Neural cell (in vitro differentiated cells): ENCODE results near the gene PCAT6. TPM values are rescaled to one million over a fixed set of nuclear protein-coding genes. Genes with fewer than 3 reads are reported as not detected.
A peak's percentile ranks its signal among the peaks of the same experiment; 100 is the strongest.

Experiments used
- H2AFZ ChIP-seq: fragments of 200-600, 300-800 bp; sonication (generic), shearing (Covaris generic); 2 replicates; pipeline ENCODE4 v1.6.0; 2014; ENCODE audit warnings: low read depth, mild to moderate bottlenecking, antibody characterized with exemption, low read length, moderate library complexity
- H3F3A ChIP-seq: fragments of 200-600 bp; shearing (Covaris generic); 2 replicates; pipeline ENCODE4 v1.6.1; 2016; ENCODE audit warnings: mild to moderate bottlenecking, moderate library complexity, mixed read lengths, antibody characterized with exemption, low read length; ENCODE audit not compliant: insufficient read depth, poor library complexity, severe bottlenecking
- H3K27ac ChIP-seq: fragments of 200-600, 300-800 bp; sonication (generic), shearing (Covaris generic); 2 replicates; pipeline ENCODE4 v1.5.1; 2014; ENCODE audit warnings: mild to moderate bottlenecking, low read length, moderate library complexity
- H3K27me3 ChIP-seq: fragments of 300-800, 200-600 bp; sonication (generic), shearing (Covaris generic); 2 replicates; pipeline ENCODE4 v1.6.0; 2014; ENCODE audit warnings: mild to moderate bottlenecking, low read depth, low read length, moderate library complexity; ENCODE audit not compliant: insufficient read depth
- H3K36me3 ChIP-seq: fragments of 300-800, 200-600 bp; sonication (generic), shearing (Covaris generic); 2 replicates; pipeline ENCODE4 v1.5.1; 2014; ENCODE audit warnings: mild to moderate bottlenecking, antibody characterized with exemption, low read length, moderate library complexity; ENCODE audit not compliant: insufficient read depth
- H3K4me2 ChIP-seq: fragments of 300-800, 200-600 bp; sonication (generic), shearing (Covaris generic); 2 replicates; pipeline ENCODE4 v1.6.0; 2014; ENCODE audit warnings: mild to moderate bottlenecking, low read length
- H3K4me3 ChIP-seq: fragments of 300-800, 200-600 bp; sonication (generic), shearing (Covaris generic); 2 replicates; pipeline ENCODE4 v1.5.1; 2014; ENCODE audit warnings: mild to moderate bottlenecking, low read length, moderate library complexity
- H3K79me2 ChIP-seq: fragments of 200-600 bp; shearing (Covaris generic); replicated peaks from 2 replicates; pipeline ENCODE4 v1.6.0; 2014; ENCODE audit warnings: mild to moderate bottlenecking, low read length, moderate library complexity; ENCODE audit not compliant: insufficient read depth
- H3K9ac ChIP-seq: fragments of 300-800, 200-600 bp; sonication (generic), shearing (Covaris generic); 2 replicates; pipeline ENCODE4 v1.6.1; 2016; ENCODE audit warnings: mild to moderate bottlenecking, low read length, mixed read lengths
- H3K9me2 ChIP-seq: fragments of 200-600 bp; shearing (Covaris generic); 2 replicates; pipeline ENCODE4 v1.6.1; 2016; ENCODE audit warnings: mild to moderate bottlenecking, low read length, mixed read lengths; ENCODE audit not compliant: insufficient read depth
- H3K9me3 ChIP-seq: fragments of 200-600, 300-800 bp; sonication (generic), shearing (Covaris generic); 2 replicates; pipeline ENCODE4 v1.6.1; 2016; ENCODE audit warnings: mild to moderate bottlenecking, mixed run types, low read length, moderate library complexity, mixed read lengths
- H4K20me1 ChIP-seq: fragments of 200-600 bp; shearing (Covaris generic); 2 replicates; pipeline ENCODE4 v1.6.1; 2016; ENCODE audit warnings: mild to moderate bottlenecking, mixed run types; ENCODE audit not compliant: insufficient read depth
- EP300 ChIP-seq: fragments of 450-650 bp; conservative IDR thresholded peaks from 2 replicates; pipeline ENCODE4 v1.6.1; 2014; ENCODE audit warnings: antibody characterized with exemption, mild to moderate bottlenecking, moderate library complexity; ENCODE audit not compliant: poor library complexity, severe bottlenecking
- EZH2 ChIP-seq: fragments of 200-600, 300-800 bp; shearing (Covaris generic), sonication (generic); IDR thresholded peaks from 2 replicates; pipeline ENCODE4 v1.6.1; 2014; ENCODE audit warnings: antibody characterized with exemption, low read length, borderline replicate concordance, mild to moderate bottlenecking; ENCODE audit not compliant: insufficient read depth, poor library complexity, severe bottlenecking
- MXI1 ChIP-seq: fragments of 450-650 bp; conservative IDR thresholded peaks from 2 replicates; pipeline ENCODE4 v1.6.1; 2014; ENCODE audit warnings: antibody characterized with exemption, mild to moderate bottlenecking; ENCODE audit not compliant: poor library complexity, severe bottlenecking
- POLR2AphosphoS5 ChIP-seq: IDR thresholded peaks from 2 replicates; pipeline ENCODE4 v1.6.1; 2012
- RAD21 ChIP-seq: fragments of 450-650 bp; conservative IDR thresholded peaks from 2 replicates; pipeline ENCODE4 v1.6.1; 2014; ENCODE audit warnings: antibody characterized with exemption, mild to moderate bottlenecking, moderate library complexity
- SMC3 ChIP-seq: fragments of 450-650 bp; conservative IDR thresholded peaks from 2 replicates; pipeline ENCODE4 v1.6.1; 2014; ENCODE audit warnings: antibody characterized with exemption, mild to moderate bottlenecking, moderate library complexity; ENCODE audit not compliant: poor library complexity
- TAF1 ChIP-seq: IDR thresholded peaks from 2 replicates; pipeline ENCODE4 v1.6.1; 2012; ENCODE audit warnings: low read depth
- polyA plus RNA-seq: library from polyadenylated mRNA; depleted of rRNA; stranded (reverse); fragments of >200 nt; gene quantifications from 2 replicates; pipeline ENCODE4 v1.2.3, GENCODE V29; 2014
- TF ChIP-seq, protein P1 (sequence below): fragments of 450-650 bp; IDR thresholded peaks from 2 replicates; pipeline ENCODE4 v1.5.1; 2014; ENCODE audit warnings: antibody characterized with exemption, mild to moderate bottlenecking, moderate library complexity; ENCODE audit not compliant: poor library complexity, severe bottlenecking
- TF ChIP-seq, protein P2 (sequence below): IDR thresholded peaks from 2 replicates; pipeline ENCODE4 v1.6.1; 2012; ENCODE audit warnings: borderline replicate concordance

The PCAT6 gene
- polyA plus RNA-seq, 1 donor from 2014 or later, result 0.76 TPM

DNA sequence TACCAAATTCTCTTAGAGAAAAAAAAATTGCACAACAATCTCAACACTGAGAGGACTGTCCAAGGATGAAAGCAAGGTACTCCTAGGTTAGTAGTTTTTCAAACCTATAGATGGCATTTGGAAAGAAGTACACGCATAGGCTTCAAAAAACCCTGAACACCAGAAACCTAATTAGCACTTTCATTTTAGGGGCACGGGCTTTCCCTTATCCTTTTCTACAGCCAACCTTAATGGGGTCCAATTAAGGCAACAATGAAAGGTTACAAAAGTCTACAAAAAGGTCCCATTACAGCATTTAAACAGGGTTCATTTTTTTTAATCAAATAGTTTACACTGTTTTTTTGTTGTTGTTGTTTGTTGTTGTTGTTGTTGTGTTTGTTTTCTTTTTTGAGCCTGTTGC lies 8.7 kb upstream of the PCAT6 start:
- H3K4me3 ChIP-seq, result no peak overlapping the region
- no peak overlapping the region for H3K9ac ChIP-seq
- peaks cover 99% of the 10 kb centered on the region for H3K79me2 ChIP-seq
- no peak overlapping the region for H2AFZ ChIP-seq
- H3K27me3 ChIP-seq, result no peaks in the 10 kb centered on the region
- peaks cover 48% of the 10 kb centered on the region for H4K20me1 ChIP-seq
- TF ChIP-seq, protein P1, sequence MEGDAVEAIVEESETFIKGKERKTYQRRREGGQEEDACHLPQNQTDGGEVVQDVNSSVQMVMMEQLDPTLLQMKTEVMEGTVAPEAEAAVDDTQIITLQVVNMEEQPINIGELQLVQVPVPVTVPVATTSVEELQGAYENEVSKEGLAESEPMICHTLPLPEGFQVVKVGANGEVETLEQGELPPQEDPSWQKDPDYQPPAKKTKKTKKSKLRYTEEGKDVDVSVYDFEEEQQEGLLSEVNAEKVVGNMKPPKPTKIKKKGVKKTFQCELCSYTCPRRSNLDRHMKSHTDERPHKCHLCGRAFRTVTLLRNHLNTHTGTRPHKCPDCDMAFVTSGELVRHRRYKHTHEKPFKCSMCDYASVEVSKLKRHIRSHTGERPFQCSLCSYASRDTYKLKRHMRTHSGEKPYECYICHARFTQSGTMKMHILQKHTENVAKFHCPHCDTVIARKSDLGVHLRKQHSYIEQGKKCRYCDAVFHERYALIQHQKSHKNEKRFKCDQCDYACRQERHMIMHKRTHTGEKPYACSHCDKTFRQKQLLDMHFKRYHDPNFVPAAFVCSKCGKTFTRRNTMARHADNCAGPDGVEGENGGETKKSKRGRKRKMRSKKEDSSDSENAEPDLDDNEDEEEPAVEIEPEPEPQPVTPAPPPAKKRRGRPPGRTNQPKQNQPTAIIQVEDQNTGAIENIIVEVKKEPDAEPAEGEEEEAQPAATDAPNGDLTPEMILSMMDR, result no peak
- TF ChIP-seq, protein P2, sequence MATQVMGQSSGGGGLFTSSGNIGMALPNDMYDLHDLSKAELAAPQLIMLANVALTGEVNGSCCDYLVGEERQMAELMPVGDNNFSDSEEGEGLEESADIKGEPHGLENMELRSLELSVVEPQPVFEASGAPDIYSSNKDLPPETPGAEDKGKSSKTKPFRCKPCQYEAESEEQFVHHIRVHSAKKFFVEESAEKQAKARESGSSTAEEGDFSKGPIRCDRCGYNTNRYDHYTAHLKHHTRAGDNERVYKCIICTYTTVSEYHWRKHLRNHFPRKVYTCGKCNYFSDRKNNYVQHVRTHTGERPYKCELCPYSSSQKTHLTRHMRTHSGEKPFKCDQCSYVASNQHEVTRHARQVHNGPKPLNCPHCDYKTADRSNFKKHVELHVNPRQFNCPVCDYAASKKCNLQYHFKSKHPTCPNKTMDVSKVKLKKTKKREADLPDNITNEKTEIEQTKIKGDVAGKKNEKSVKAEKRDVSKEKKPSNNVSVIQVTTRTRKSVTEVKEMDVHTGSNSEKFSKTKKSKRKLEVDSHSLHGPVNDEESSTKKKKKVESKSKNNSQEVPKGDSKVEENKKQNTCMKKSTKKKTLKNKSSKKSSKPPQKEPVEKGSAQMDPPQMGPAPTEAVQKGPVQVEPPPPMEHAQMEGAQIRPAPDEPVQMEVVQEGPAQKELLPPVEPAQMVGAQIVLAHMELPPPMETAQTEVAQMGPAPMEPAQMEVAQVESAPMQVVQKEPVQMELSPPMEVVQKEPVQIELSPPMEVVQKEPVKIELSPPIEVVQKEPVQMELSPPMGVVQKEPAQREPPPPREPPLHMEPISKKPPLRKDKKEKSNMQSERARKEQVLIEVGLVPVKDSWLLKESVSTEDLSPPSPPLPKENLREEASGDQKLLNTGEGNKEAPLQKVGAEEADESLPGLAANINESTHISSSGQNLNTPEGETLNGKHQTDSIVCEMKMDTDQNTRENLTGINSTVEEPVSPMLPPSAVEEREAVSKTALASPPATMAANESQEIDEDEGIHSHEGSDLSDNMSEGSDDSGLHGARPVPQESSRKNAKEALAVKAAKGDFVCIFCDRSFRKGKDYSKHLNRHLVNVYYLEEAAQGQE, result no peak
- no peak for TF ChIP-seq TAF1
- no peak for TF ChIP-seq MXI1
- no peak for TF ChIP-seq SMC3
- no peak for TF ChIP-seq EP300
- no peak for TF ChIP-seq RAD21
- no peak for TF ChIP-seq EZH2
- no peak for TF ChIP-seq POLR2AphosphoS5
- H3K9me3 ChIP-seq, result no peaks in the 10 kb centered on the region
- H3K4me2 ChIP-seq, result no peak overlapping the region
- H3K9me2 ChIP-seq, result no peaks in the 10 kb centered on the region
- peaks cover 4% of the 10 kb centered on the region for H3K36me3 ChIP-seq
- no peak overlapping the region for H3K27ac ChIP-seq
- no peaks in the 10 kb centered on the region for H3F3A ChIP-seq

DNA sequence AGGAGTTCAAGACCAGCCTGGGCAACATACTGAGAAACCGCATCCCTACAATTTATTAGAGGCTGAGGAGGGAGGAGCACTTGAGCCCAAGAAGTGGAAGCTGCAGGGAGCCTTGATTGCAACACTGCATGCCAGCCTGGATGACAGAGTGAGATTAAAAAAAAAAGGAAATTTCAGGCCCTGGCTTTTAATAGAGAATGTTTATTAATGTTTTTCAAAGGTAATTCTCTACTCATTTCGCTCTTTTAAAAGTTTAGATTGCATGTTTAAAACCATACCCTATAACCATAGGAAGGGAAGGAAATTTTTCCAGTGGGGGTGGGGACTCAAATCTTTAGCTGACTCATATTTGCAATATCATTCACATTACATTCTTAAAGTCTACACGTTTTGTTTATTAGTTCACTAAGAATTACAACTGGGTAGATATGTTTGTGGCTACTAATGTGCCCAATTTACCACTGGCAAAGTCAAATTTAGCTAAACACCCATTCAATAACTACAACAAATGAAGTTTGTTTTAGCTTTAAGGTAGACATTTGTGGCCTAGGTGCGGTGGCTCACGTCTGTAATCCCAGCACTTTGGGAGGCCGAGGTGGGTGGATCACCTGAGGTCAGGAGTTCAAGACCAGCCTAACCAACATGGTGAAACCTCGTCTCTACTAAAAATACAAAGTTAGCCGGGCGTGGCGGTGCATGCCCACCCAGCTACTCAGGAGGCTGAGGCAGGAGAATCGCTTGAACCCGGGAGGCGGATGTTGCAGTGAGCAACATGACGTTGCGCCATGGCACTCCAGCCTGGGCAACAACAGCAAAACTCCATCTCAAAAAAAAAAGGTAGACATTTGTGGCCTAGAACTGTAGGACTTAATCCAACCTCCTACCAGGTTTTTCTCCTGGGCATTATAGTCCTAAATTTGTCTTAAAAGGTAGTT lies 7.5 kb upstream of the PCAT6 start:
- H3K9me3 ChIP-seq, result no peaks in the 10 kb centered on the region
- peaks cover 36% of the 10 kb centered on the region for H4K20me1 ChIP-seq
- peaks cover 98% of the 10 kb centered on the region for H3K79me2 ChIP-seq
- H3K9me2 ChIP-seq, result no peaks in the 10 kb centered on the region
- H2AFZ ChIP-seq, result no peak overlapping the region
- H3K36me3 ChIP-seq, result peaks cover 4% of the 10 kb centered on the region
- TF ChIP-seq SMC3 (no peak), EZH2 (no peak)
- peak overlapping the region; percentile 98 for H3K4me3 ChIP-seq
- no peaks in the 10 kb centered on the region for H3F3A ChIP-seq
- no peak overlapping the region for H3K9ac ChIP-seq
- no peak overlapping the region for H3K27ac ChIP-seq
- no peaks in the 10 kb centered on the region for H3K27me3 ChIP-seq
- H3K4me2 ChIP-seq, result no peak overlapping the region
